ENCODE measurements around the gene ARSJ.

GRCh38 chr4:113955948-113956347 is 23.5 kb downstream of the ARSJ start:
- no peak for TF ChIP-seq CTCF (IDR thresholded peaks at IDR 0.05; ENCODE audit: low read length)
- no peak for TF ChIP-seq EZH2 (optimal IDR thresholded peaks at IDR 0.05; ENCODE audit: low read depth, low read length)
- TF ChIP-seq EZH2phosphoT487 (IDR thresholded peaks at IDR 0.05; ENCODE audit: low read length) = no peak
